Neuronal stem cell (in vitro differentiated cells): Measurements from ENCODE around the gene SPINT1.

ENCODE experiments used
- DNase-seq: peaks from one replicate; pipeline ENCODE4 v3.0.0-alpha.2; 2013; ENCODE audit warnings: low spot score
- H2AFZ ChIP-seq: one replicate; pipeline ENCODE4 v1.6.1; 2013; ENCODE audit warnings: mild to moderate bottlenecking, low read length, inconsistent platforms
- H2AK5ac ChIP-seq: 2 replicates; pipeline ENCODE4 v1.6.1; 2013; ENCODE audit warnings: low read depth, mild to moderate bottlenecking, inconsistent platforms, low read length, moderate library complexity, mixed read lengths
- H2BK120ac ChIP-seq: 2 replicates; pipeline ENCODE4 v1.6.1; 2013; ENCODE audit warnings: low read depth, mild to moderate bottlenecking, inconsistent platforms, low read length, moderate library complexity, mixed read lengths
- H2BK12ac ChIP-seq: one replicate; pipeline ENCODE4 v1.6.1; 2013; ENCODE audit warnings: low read length, inconsistent platforms
- H2BK15ac ChIP-seq: 2 replicates; pipeline ENCODE4 v1.6.1; 2013; ENCODE audit warnings: mild to moderate bottlenecking, low read length, inconsistent platforms, mixed read lengths
- H2BK5ac ChIP-seq: one replicate; pipeline ENCODE4 v1.6.1; 2013; ENCODE audit warnings: inconsistent platforms, mild to moderate bottlenecking, low read length, moderate library complexity
- H3K14ac ChIP-seq: one replicate; pipeline ENCODE4 v1.6.1; 2013; ENCODE audit warnings: low read length, inconsistent platforms
- H3K18ac ChIP-seq: 2 replicates; pipeline ENCODE4 v1.6.1; 2013; ENCODE audit warnings: low read length, inconsistent platforms
- H3K23ac ChIP-seq: 2 replicates; pipeline ENCODE4 v1.6.1; 2013; ENCODE audit warnings: low read depth, mild to moderate bottlenecking, mixed read lengths, low read length, inconsistent platforms; ENCODE audit not compliant: poor library complexity
- H3K27ac ChIP-seq: replicated peaks from 3 replicates; pipeline ENCODE4 v1.5.1; 2013; ENCODE audit warnings: low read length, inconsistent platforms
- H3K27me3 ChIP-seq, 3 experiments: 2 replicates each; pipeline ENCODE4 v1.6.1; 2013; ENCODE audit warnings: low read length in 3 of 3, mild to moderate bottlenecking in 2 of 3, inconsistent platforms in 1 of 3, low read depth in 1 of 3, mixed read lengths in 1 of 3, moderate library complexity in 1 of 3; ENCODE audit not compliant: control insufficient read depth in 3 of 3, insufficient read depth in 3 of 3
- H3K36me3 ChIP-seq, 2 donors: replicated peaks in 1 of 2; 2 replicates each; pipeline ENCODE4 v1.6.1; 2013; ENCODE audit warnings: low read length in 2 of 2; ENCODE audit not compliant: control insufficient read depth in 2 of 2, insufficient read depth in 2 of 2
- H3K4ac ChIP-seq: 2 replicates; pipeline ENCODE4 v1.6.1; 2013; ENCODE audit warnings: inconsistent platforms, mild to moderate bottlenecking, low read length, moderate library complexity
- H3K4me1 ChIP-seq, 2 donors: 1 replicate in 1 of 2; 2 replicates in 1 of 2; pipeline ENCODE4 v1.6.1; 2013; ENCODE audit warnings: low read length in 2 of 2, low read depth in 1 of 2; ENCODE audit not compliant: control insufficient read depth in 2 of 2, insufficient read depth in 1 of 2
- H3K4me2 ChIP-seq: one replicate; pipeline ENCODE4 v1.6.1; 2013; ENCODE audit warnings: mild to moderate bottlenecking, low read length, inconsistent platforms; ENCODE audit not compliant: insufficient read depth, poor library complexity, severe bottlenecking
- H3K4me3 ChIP-seq, 2 donors: 2 replicates each; pipeline ENCODE4 v1.5.1; 2013; ENCODE audit warnings: low read length in 2 of 2, mild to moderate bottlenecking in 2 of 2, inconsistent platforms in 1 of 2, moderate library complexity in 1 of 2
- H3K79me1 ChIP-seq: one replicate; pipeline ENCODE4 v1.6.1; 2013; ENCODE audit warnings: low read depth, mild to moderate bottlenecking, inconsistent platforms, low read length, moderate library complexity
- H3K9ac ChIP-seq: one replicate; pipeline ENCODE4 v1.6.1; 2013; ENCODE audit warnings: mild to moderate bottlenecking, low read depth, low read length, inconsistent platforms; ENCODE audit not compliant: poor library complexity
- H3K9me3 ChIP-seq, 2 donors: replicated peaks in 1 of 2; 2 replicates each; pipeline versions ENCODE3 to v1.6.1; 2013; ENCODE audit warnings: low read length in 2 of 2, mild to moderate bottlenecking in 2 of 2, inconsistent platforms in 1 of 2, low read depth in 1 of 2, mixed read lengths in 1 of 2, moderate library complexity in 1 of 2; ENCODE audit not compliant: control insufficient read depth in 2 of 2, insufficient read depth in 1 of 2
- H4K8ac ChIP-seq: one replicate; pipeline ENCODE4 v1.6.1; 2013; ENCODE audit warnings: low read depth, mild to moderate bottlenecking, inconsistent platforms, low read length, moderate library complexity
- H4K91ac ChIP-seq: one replicate; pipeline ENCODE4 v1.6.1; 2013; ENCODE audit warnings: low read length, low read depth, mild to moderate bottlenecking, inconsistent platforms; ENCODE audit not compliant: poor library complexity
- WGBS, 2 donors: extraction: QIAGEN DNeasy Blood & Tissue Kit; methylation state at CpG; one replicate each; pipeline ENCODE4 v1.1.7; 2013; ENCODE audit warnings: missing lambda C conversion rate in 2 of 2, mixed read lengths in 1 of 2; ENCODE audit not compliant: insufficient read length in 2 of 2, insufficient replicate concordance in 1 of 2; ENCODE audit errors: extremely low coverage in 2 of 2; 5-methylcytosine and 5-hydroxymethylcytosine counted together

The SPINT1 gene

DNA sequence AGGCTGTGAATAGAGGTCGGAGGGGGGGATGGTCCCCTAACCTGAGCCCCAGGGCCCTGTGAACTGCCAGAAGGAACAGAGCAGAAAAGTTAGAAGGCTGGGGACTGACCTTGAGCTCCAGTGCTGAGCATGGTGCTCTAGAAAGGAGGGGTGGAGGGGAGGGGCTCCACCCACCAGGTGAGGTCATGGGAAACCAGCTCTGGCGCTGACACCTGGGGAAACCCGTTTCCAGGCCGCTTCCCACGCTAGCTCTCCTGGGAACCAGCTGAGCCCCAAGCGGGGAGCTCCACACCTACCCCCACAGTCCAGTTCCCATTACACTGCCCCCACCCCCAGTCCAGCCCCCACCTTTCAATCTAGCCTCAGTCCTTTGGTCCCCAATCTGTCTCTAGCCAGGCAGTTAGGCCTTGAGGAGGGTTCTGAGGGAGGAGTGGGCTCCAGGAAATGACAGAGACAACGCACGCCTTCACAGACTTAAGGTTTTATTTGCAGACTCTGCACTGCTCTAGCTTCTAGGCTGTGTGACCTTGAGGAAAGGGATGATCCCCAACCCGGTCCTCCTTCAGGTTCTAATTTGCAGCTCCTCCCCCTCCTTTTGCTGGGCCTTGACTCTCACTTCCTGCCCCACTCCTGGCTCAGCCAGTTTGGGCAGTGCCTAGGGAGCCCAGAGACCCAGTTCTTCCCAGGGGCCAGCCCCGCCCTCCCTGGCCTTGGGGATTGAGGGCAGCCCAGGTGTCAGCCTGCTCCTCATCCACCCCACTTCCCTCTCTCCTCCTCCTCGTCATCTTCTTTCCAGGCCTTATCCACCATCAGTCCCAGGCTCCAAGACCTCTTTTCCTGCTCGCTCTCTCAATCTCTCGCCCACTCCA is 28.1 kb downstream of the SPINT1 start:
- H3K4me3 ChIP-seq: no peak overlapping the region
- no peaks in the 10 kb centered on the region for H3K36me3 ChIP-seq
- H3K14ac ChIP-seq: no peak overlapping the region
- no peak for DNase-seq
- peaks cover 0 to 45% (median 18%) of the 10 kb centered on the region in 3 experiments for H3K27me3 ChIP-seq
- no peak overlapping the region for H2AK5ac ChIP-seq
- H2BK120ac ChIP-seq: no peak overlapping the region
- no peak overlapping the region for H2BK5ac ChIP-seq
- H3K4me1 ChIP-seq: no peaks in the 10 kb centered on the region
- WGBS, 2 donors: 100% methylated on average over 1 of the region's 13 CpGs; no CpG with 5 or more reads in 1 of the 2 donors
- no peak overlapping the region for H2AFZ ChIP-seq
- no peak overlapping the region for H3K27ac ChIP-seq
- H4K91ac ChIP-seq: no peak overlapping the region
- H3K23ac ChIP-seq: no peak overlapping the region
- no peak overlapping the region for H2BK15ac ChIP-seq
- no peaks in the 10 kb centered on the region for H3K9me3 ChIP-seq
- no peak overlapping the region for H3K4me2 ChIP-seq
- no peak overlapping the region for H3K9ac ChIP-seq
- no peak overlapping the region for H2BK12ac ChIP-seq
- no peaks in the 10 kb centered on the region for H3K79me1 ChIP-seq
- H3K18ac ChIP-seq: peak overlapping the region; percentile 24
- no peak overlapping the region for H4K8ac ChIP-seq
- H3K4ac ChIP-seq: no peak overlapping the region

DNA sequence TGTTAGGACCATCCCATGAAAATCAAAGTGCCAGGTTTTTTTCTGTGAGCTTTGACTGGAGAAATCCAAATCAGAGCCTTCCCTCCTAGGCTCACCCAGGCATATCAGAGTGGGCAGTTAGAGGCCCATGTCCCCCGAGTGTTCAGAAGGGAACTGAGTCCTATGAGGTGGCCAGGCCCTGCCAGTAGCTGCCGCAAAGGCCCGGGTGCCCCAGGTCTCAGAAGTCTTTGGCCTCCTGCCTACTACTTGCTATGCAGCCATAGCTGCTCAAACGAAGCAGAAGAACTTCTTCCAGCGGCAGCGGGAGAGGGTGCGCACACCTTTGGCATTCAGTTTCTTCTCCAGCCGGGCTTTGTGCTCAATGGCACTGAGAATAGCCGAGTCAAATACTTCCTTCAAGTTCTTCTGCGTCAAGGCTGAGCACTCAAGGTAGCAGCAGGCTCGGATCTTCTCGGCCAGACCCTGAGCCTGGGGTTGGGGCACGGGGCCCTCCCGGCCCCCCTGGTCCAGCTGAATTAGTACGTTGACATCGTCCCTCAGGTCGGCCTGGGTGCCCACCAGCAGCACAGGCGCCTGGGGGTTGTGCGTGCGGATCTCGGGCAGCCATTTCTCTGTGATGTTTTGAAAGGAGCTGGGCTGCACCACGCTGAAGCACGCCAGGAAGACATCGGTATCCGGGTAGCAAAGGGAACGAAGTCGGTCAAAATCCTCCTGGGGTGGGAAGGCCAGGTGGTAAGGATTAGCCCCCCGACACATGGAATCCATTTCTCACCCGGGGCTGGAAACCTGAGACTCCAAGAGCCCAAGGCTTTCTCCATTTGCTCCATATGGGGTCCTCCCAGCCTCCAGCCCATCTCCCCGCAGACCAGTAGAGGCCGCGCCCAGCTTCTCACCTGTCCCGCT is 29.2 kb downstream of the SPINT1 start:
- peak overlapping the region; percentile 87 for H3K4me2 ChIP-seq
- peak overlapping the region; percentile 97 for H2AFZ ChIP-seq
- H2BK12ac ChIP-seq: no peak overlapping the region
- no CpG with 5 or more reads among the region's 33 CpGs for WGBS, 2 donors
- no peak for DNase-seq
- H3K27me3 ChIP-seq: peaks cover 0 to 45% (median 18%) of the 10 kb centered on the region in 3 experiments
- no peak overlapping the region for H3K14ac ChIP-seq
- H3K36me3 ChIP-seq: no peaks in the 10 kb centered on the region
- H2BK120ac ChIP-seq: no peak overlapping the region
- H3K9me3 ChIP-seq: no peaks in the 10 kb centered on the region
- no peak overlapping the region for H4K8ac ChIP-seq
- no peaks in the 10 kb centered on the region for H3K79me1 ChIP-seq
- H3K18ac ChIP-seq: peak overlapping the region; percentile 59
- no peak overlapping the region for H2BK5ac ChIP-seq
- H3K27ac ChIP-seq: no peak overlapping the region
- peak overlapping the region; percentile 17 for H2AK5ac ChIP-seq
- peak overlapping the region; percentile 46 to 88 for H3K4me3 ChIP-seq
- H3K23ac ChIP-seq: peak overlapping the region; percentile 98
- no peak overlapping the region for H4K91ac ChIP-seq
- no peak overlapping the region for H2BK15ac ChIP-seq
- H3K4me1 ChIP-seq: no peaks in the 10 kb centered on the region
- no peak overlapping the region for H3K4ac ChIP-seq
- no peak overlapping the region for H3K9ac ChIP-seq

DNA sequence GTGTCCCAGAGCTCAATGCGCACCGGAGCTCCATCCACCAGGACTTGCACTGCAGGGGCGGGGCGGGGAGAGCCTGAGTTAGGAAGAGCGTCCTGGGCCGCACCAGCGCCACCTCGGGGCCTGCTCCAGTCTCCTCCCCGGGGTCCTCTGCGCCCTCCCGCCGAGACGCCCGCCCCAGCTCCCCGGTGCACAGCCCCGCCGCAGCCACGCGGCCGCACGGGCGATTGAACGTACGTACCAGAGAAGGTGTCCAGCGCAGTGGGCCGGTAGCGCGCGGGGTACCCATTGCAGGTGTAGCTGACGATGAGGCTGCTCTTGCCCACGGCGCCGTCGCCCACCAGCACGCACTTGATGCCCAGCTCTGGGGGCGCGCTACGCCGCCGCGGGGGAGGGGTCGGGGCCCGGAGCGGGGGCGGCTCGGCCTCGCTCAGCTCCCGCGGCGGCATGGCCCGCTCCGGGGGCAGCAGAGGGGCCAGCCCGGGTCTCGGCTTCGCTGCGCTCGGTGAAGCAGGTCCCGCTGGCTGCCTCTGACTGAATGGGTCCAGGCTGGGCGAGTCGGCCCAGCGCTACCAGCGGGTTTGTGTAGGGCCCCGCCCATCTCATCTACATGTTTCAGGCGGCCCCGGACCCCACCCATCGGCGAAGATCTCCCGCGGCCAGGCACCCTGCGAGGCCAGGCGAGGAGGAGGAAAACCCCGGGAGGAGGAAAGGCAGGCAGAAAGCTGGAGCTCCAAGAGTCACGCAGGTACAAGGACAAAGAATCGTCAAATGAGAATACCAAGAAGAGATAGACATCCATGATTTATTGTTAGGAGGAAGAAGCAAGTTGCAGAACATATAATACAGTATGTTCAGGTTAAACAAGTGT is 30.1 kb downstream of the SPINT1 start, which contains the start of gene RHOV:
Gene RHOV (minus strand): TSS at position 541 of the 868 bp plus-strand sequence. CDS start 95 bp downstream, at position 446.
- Histone ChIP-seq H3K9me3 (no peaks in the 10 kb centered on the region), H3K36me3 (no peaks in the 10 kb centered on the region), H3K4me1 (no peaks in the 10 kb centered on the region), H3K9ac (peak within 1 kb of the TSS; percentile 89), H3K27ac (no peak within 1 kb of the TSS), H4K8ac (no peak within 1 kb of the TSS), H3K4me2 (peak within 1 kb of the TSS; percentile 87), H3K79me1 (no peaks in the 10 kb centered on the region), H2BK12ac (no peak within 1 kb of the TSS), H2BK15ac (peak within 1 kb of the TSS; percentile 86), H3K18ac (peak within 1 kb of the TSS; percentile 93), H3K14ac (no peak within 1 kb of the TSS), H3K4ac (no peak within 1 kb of the TSS), H2AFZ (peak within 1 kb of the TSS; percentile 97), H2BK120ac (no peak within 1 kb of the TSS), H2BK5ac (no peak within 1 kb of the TSS), H2AK5ac (peak within 1 kb of the TSS; percentile 17), H3K27me3 (peaks cover 0 to 45% (median 18%) of the 10 kb centered on the region in 3 experiments), H3K4me3 (peak within 1 kb of the TSS; percentile 46 to 88), H3K23ac (peak within 1 kb of the TSS; percentile 98), H4K91ac (no peak within 1 kb of the TSS)
- DNase-seq: peak; percentile 48
- no CpG with 5 or more reads among the region's 74 CpGs for WGBS, 2 donors
